ENCODE data around the gene KIAA1755.

- TF ChIP-seq CTCF (IDR thresholded peaks at IDR 0.05) (no peak), POLR2A (IDR thresholded peaks at IDR 0.05) (no peak)
Observed at GRCh38 chr20:38208088-38208487, 52.4 kb downstream of the KIAA1755 start.
